Measurements from ENCODE around the gene ASZ1.
A peak's percentile ranks its signal among the peaks of the same experiment; 100 is the strongest.
"Not testable (repeated sequence)": the region's sequence is repeated elsewhere in the genome, so short reads cannot be mapped to it uniquely, and the experiment has no call there.

Gene ASZ1

DNA sequence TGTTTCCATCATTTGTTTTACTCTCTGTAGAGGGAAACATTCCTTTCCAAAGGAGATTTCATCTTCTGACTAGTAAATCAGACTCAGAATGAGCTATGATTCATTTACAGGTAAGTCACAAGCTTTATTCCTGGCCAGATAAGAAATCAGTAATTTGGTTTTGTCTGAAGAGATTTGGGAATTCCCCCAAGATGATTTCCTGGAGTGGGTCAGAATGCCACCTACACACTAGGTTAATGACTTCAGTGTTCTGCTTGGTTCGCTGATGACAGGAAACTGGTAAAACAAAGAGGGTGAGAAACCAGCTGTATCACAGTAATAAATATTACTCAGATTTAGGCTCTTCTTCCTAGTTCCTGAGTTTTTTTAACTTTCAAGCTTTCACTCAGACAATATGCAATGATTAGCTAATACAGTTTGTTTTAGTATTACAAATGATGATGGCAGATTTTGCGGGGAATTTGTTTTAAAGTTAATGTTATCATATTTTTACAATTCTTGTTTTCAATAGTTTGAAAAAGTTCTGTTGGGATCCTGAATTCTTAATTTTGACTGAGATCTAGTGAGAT is 8.3 kb upstream of the ASZ1 start:
- no peaks in the 10 kb centered on the region for H3K36me3 ChIP-seq (replicated peaks; ENCODE audit: low read depth, low read length)
- peaks cover 11% of the 10 kb centered on the region for H3K4me1 ChIP-seq (ENCODE audit: low read length)
- H3K4me3 ChIP-seq (ENCODE audit: low read length) = 0 out of 2 replicates have a peak overlapping the region, but pooled peaks have one; percentile 6
- H3K9ac ChIP-seq (ENCODE audit: low read length) = no peak overlapping the region
- H3K9me3 ChIP-seq (ENCODE audit: insufficient read depth, low read length) = no peaks in the 10 kb centered on the region
- 0 out of 2 replicates have a peak overlapping the region, but pooled peaks have one; percentile 16 for H2AFZ ChIP-seq (ENCODE audit: low read depth, low read length)
- no peak overlapping the region for H3K27ac ChIP-seq (ENCODE audit: low read length)
- TF ChIP-seq, protein P1, sequence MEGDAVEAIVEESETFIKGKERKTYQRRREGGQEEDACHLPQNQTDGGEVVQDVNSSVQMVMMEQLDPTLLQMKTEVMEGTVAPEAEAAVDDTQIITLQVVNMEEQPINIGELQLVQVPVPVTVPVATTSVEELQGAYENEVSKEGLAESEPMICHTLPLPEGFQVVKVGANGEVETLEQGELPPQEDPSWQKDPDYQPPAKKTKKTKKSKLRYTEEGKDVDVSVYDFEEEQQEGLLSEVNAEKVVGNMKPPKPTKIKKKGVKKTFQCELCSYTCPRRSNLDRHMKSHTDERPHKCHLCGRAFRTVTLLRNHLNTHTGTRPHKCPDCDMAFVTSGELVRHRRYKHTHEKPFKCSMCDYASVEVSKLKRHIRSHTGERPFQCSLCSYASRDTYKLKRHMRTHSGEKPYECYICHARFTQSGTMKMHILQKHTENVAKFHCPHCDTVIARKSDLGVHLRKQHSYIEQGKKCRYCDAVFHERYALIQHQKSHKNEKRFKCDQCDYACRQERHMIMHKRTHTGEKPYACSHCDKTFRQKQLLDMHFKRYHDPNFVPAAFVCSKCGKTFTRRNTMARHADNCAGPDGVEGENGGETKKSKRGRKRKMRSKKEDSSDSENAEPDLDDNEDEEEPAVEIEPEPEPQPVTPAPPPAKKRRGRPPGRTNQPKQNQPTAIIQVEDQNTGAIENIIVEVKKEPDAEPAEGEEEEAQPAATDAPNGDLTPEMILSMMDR (IDR thresholded peaks at IDR 0.05; ENCODE audit: low read depth, low read length) = no peak
- no peaks in the 10 kb centered on the region for H3K79me2 ChIP-seq (ENCODE audit: low read length)
- H4K20me1 ChIP-seq (ENCODE audit: insufficient read depth, low read length) = no peaks in the 10 kb centered on the region
- peak overlapping the region; percentile 38 for H3K4me2 ChIP-seq (ENCODE audit: low read length)
- no peaks in the 10 kb centered on the region for H3K27me3 ChIP-seq (ENCODE audit: low read depth, low read length)

DNA sequence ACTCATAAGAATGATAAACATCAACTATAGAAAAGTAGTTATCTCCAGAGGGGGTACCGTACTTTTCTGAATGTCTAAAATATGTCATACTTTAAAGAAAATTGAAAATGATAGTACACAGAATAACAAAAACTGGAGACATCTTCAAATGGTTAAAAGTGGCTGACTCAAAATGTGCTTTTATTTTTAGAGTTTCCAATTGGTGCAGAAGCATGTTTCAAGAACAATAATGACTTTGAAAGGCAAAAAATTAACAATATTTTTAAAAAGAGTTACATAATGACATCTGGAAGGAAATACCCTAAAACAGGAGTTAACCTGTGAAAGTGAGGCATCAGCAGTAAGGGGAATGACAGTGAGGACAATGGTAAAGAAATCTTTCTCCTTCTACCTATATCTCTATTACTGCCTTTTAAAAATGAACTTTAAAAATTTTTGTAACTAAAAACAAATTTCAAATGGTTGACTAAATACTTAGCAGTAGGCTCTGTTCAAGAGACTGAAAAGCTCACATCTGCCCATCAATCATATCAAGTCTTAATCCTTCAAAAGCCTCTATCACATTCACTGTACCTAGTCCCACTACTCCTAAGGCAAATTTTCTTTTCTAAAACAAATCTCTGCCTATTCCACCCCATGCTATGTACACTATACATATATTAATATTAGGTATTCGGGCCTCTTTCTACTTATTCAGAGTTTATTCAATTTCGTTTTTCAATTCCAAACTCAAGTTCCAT is 3.0 kb downstream of the ASZ1 start:
- H3K9ac ChIP-seq (ENCODE audit: low read length) = no peak overlapping the region
- no peak for TF ChIP-seq EZH2phosphoT487 (IDR thresholded peaks at IDR 0.05; ENCODE audit: low read depth)
- TF ChIP-seq, protein P1 (IDR thresholded peaks at IDR 0.05; ENCODE audit: low read depth, low read length) = no peak
- peaks cover 5% of the 10 kb centered on the region; the same call in 1 of the 2 replicates for H3K4me1 ChIP-seq (ENCODE audit: low read length)
- H3K4me2 ChIP-seq (ENCODE audit: low read length) = no peak overlapping the region
- no peaks in the 10 kb centered on the region for H4K20me1 ChIP-seq (ENCODE audit: insufficient read depth, low read length)
- no peak overlapping the region for H2AFZ ChIP-seq (ENCODE audit: low read depth, low read length)
- H3K9me3 ChIP-seq (ENCODE audit: insufficient read depth, low read length) = no peaks in the 10 kb centered on the region
- H3K27me3 ChIP-seq (ENCODE audit: low read depth, low read length) = no peaks in the 10 kb centered on the region
- no peaks in the 10 kb centered on the region for H3K36me3 ChIP-seq (replicated peaks; ENCODE audit: low read depth, low read length)
- no peak overlapping the region for H3K27ac ChIP-seq (ENCODE audit: low read length)
- no peaks in the 10 kb centered on the region for H3K79me2 ChIP-seq (ENCODE audit: low read length)
- no peak overlapping the region for H3K4me3 ChIP-seq (ENCODE audit: low read length)

DNA sequence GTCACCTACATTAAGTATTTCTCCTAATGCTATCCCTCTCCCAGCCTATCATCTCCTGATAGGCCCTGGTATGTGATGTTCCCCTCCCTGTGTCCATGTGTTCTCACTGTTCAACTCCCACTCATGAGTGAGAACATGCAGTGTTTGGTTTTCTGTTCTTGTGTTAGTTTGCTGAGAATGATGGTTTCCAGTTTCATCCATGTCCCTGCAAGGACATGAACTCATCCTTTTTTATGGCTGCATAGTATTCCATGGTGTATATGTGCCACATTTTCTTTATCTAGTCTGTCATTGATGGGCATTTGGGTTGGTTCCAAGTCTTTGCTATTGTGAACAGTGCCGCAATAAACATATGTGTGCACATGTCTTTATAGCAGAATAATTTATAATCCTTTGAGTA is 12.7 kb downstream of the ASZ1 start:
- not testable (repeated sequence) for H3K36me3 ChIP-seq (replicated peaks; ENCODE audit: low read depth, low read length); H2AFZ ChIP-seq (ENCODE audit: low read depth, low read length); H3K9me3 ChIP-seq (ENCODE audit: insufficient read depth, low read length); H3K79me2 ChIP-seq (ENCODE audit: low read length); H4K20me1 ChIP-seq (ENCODE audit: insufficient read depth, low read length); H3K27me3 ChIP-seq (ENCODE audit: low read depth, low read length); H3K4me1 ChIP-seq (ENCODE audit: low read length); H3K9ac ChIP-seq (ENCODE audit: low read length); H3K4me3 ChIP-seq (ENCODE audit: low read length); H3K4me2 ChIP-seq (ENCODE audit: low read length); H3K27ac ChIP-seq (ENCODE audit: low read length)

DNA sequence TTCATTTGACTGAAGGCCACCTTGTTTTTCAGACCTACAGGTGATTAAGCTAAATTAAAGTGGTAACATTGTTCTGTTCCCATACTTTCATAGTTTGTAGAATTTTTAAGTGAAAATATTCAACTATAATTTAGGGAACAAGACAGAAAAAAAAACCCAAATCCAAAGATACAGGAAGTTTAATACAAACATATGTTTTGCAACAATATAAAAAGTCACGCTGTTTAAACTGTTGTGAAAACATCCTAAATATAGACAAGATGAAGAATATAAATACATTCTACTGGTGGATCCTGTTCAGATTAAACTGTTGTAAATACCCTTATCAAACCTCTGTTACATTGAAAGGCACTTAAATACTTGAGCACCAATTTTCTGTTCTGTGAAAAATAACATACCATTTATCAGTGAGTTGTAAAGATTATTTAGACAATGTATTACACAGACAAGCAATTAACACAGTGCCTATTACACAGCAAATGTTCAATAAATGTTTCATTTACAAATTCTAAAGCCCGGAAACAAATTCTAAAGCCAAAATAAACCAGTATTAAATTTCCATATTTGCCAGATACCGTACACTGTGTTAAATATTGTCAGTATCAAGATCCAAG is 14.2 kb downstream of the ASZ1 start:
- Histone ChIP-seq H3K36me3 (replicated peaks; ENCODE audit: low read depth, low read length) (no peaks in the 10 kb centered on the region), H2AFZ (ENCODE audit: low read depth, low read length) (no peak overlapping the region), H3K27ac (ENCODE audit: low read length) (no peak overlapping the region)

More for the DNA sequence above, 14.2 kb downstream of the ASZ1 start:
- TF ChIP-seq, protein P1 (IDR thresholded peaks at IDR 0.05; ENCODE audit: low read depth, low read length) = no peak
- TF ChIP-seq EZH2phosphoT487 (IDR thresholded peaks at IDR 0.05; ENCODE audit: low read depth) = no peak
- H3K9me3 ChIP-seq (ENCODE audit: insufficient read depth, low read length) = no peaks in the 10 kb centered on the region
- no peaks in the 10 kb centered on the region for H3K27me3 ChIP-seq (ENCODE audit: low read depth, low read length)
- H3K4me2 ChIP-seq (ENCODE audit: low read length) = no peak overlapping the region
- no peak overlapping the region for H3K4me3 ChIP-seq (ENCODE audit: low read length)
- no peak overlapping the region for H3K9ac ChIP-seq (ENCODE audit: low read length)
- no peaks in the 10 kb centered on the region for H4K20me1 ChIP-seq (ENCODE audit: insufficient read depth, low read length)
- H3K4me1 ChIP-seq (ENCODE audit: low read length) = no peaks in the 10 kb centered on the region
- no peaks in the 10 kb centered on the region for H3K79me2 ChIP-seq (ENCODE audit: low read length)

Measured in OCI-LY3 (cell line).